BLaER1 (cell line): ENCODE results near the gene MYBPHL.

ENCODE experiments used
- H3K27ac ChIP-seq: shearing (Covaris generic); formaldehyde crosslinking; 2 replicates; pipeline ENCODE4 v1.8.1; 2022
- H3K27me3 ChIP-seq: shearing (Covaris generic); formaldehyde crosslinking; 2 replicates; pipeline ENCODE4 v1.8.1; 2022
- H3K36me3 ChIP-seq: shearing (Covaris generic); formaldehyde crosslinking; 2 replicates; pipeline ENCODE4 v1.8.1; 2022
- H3K4me1 ChIP-seq: shearing (Covaris generic); formaldehyde crosslinking; 2 replicates; pipeline ENCODE4 v1.8.1; 2022
- H3K4me2 ChIP-seq: shearing (Covaris generic); formaldehyde crosslinking; 2 replicates; pipeline ENCODE4 v1.8.1; 2022
- H3K4me3 ChIP-seq: shearing (Covaris generic); formaldehyde crosslinking; 2 replicates; pipeline ENCODE4 v1.8.1; 2022
- H3K9ac ChIP-seq: shearing (Covaris generic); formaldehyde crosslinking; 2 replicates; pipeline ENCODE4 v1.8.1; 2022
- H3K9me3 ChIP-seq: shearing (Covaris generic); formaldehyde crosslinking; 2 replicates; pipeline ENCODE4 v1.8.1; 2022
- H4K20me1 ChIP-seq: shearing (Covaris generic); formaldehyde crosslinking; 2 replicates; pipeline ENCODE4 v1.8.1; 2022
- Cebpa-rat ChIP-seq: shearing (Covaris generic); IDR thresholded peaks from 2 replicates; pipeline ENCODE4 v1.8.1; 2022

MYBPHL gene

GRCh38 chr1:109248444-109248796, 58.4 kb downstream of the MYBPHL start:
- TF ChIP-seq Cebpa-rat, result no peak
- Histone ChIP-seq H3K4me2 (peak overlapping the region; percentile 97; the same call in 1 of the 2 replicates), H3K9ac (no peak overlapping the region), H3K27me3 (no peaks in the 10 kb centered on the region), H3K4me1 (peaks cover 53% of the 10 kb centered on the region), H4K20me1 (peaks cover 7% of the 10 kb centered on the region; the same call in 1 of the 2 replicates), H3K36me3 (peaks cover 17% of the 10 kb centered on the region), H3K4me3 (no peak overlapping the region), H3K9me3 (no peaks in the 10 kb centered on the region), H3K27ac (no peak overlapping the region)

GRCh38 chr1:109247401-109248365, 59.1 kb downstream of the MYBPHL start:
- no peak for TF ChIP-seq Cebpa-rat
- Histone ChIP-seq H3K36me3 (peaks cover 16% of the 10 kb centered on the region), H3K4me1 (peaks cover 46% of the 10 kb centered on the region), H3K27ac (no peak overlapping the region), H3K4me2 (peak overlapping the region; percentile 64), H3K4me3 (no peak overlapping the region), H3K9ac (no peak overlapping the region), H3K27me3 (no peaks in the 10 kb centered on the region), H4K20me1 (peaks cover 7% of the 10 kb centered on the region; the same call in 1 of the 2 replicates), H3K9me3 (no peaks in the 10 kb centered on the region)

- no peak overlapping the region for H3K4me3 ChIP-seq
- peaks cover 7% of the 10 kb centered on the region; the same call in 1 of the 2 replicates for H4K20me1 ChIP-seq
- peaks cover 1% of the 10 kb centered on the region; the same call in 1 of the 2 replicates for H3K36me3 ChIP-seq
- no peak overlapping the region for H3K9ac ChIP-seq
- peaks cover 8% of the 10 kb centered on the region; the same call in 1 of the 2 replicates for H3K27me3 ChIP-seq
- H3K4me2 ChIP-seq, result peak overlapping the region; percentile 64; the same call in 1 of the 2 replicates
- H3K9me3 ChIP-seq, result no peaks in the 10 kb centered on the region
- H3K27ac ChIP-seq, result no peak overlapping the region
- no peak for TF ChIP-seq Cebpa-rat
- H3K4me1 ChIP-seq, result peaks cover 44% of the 10 kb centered on the region
Observed at GRCh38 chr1:109246141-109246551, 60.7 kb downstream of the MYBPHL start.

- Histone ChIP-seq H3K36me3 (peaks cover 13% of the 10 kb centered on the region), H3K4me1 (peaks cover 37% of the 10 kb centered on the region), H3K4me2 (no peak overlapping the region), H3K4me3 (no peak overlapping the region), H3K9me3 (no peaks in the 10 kb centered on the region), H3K27ac (no peak overlapping the region), H4K20me1 (peaks cover 19% of the 10 kb centered on the region), H3K27me3 (peaks cover 9% of the 10 kb centered on the region; the same call in 1 of the 2 replicates), H3K9ac (no peak overlapping the region)
- no peak for TF ChIP-seq Cebpa-rat
Observed at GRCh38 chr1:109243860-109244552, 62.8 kb downstream of the MYBPHL start.

GRCh38 chr1:109243221-109243620, 63.6 kb downstream of the MYBPHL start:
- no peak overlapping the region for H3K27ac ChIP-seq
- TF ChIP-seq Cebpa-rat, result no peak
- H3K36me3 ChIP-seq, result peaks cover 21% of the 10 kb centered on the region

GRCh38 chr1:109242387-109242786, 64.4 kb downstream of the MYBPHL start:
- no peak overlapping the region for H3K27ac ChIP-seq
- no peak overlapping the region for H3K9ac ChIP-seq
- H3K9me3 ChIP-seq, result no peaks in the 10 kb centered on the region
- TF ChIP-seq Cebpa-rat, result no peak
- peaks cover 29% of the 10 kb centered on the region for H3K36me3 ChIP-seq
- H3K4me3 ChIP-seq, result no peak overlapping the region
- peaks cover 9% of the 10 kb centered on the region; the same call in 1 of the 2 replicates for H3K27me3 ChIP-seq
- peaks cover 25% of the 10 kb centered on the region for H4K20me1 ChIP-seq
- H3K4me2 ChIP-seq, result no peak overlapping the region
- peaks cover 21% of the 10 kb centered on the region for H3K4me1 ChIP-seq

More at GRCh38 chr1:109243221-109243620, 63.6 kb downstream of the MYBPHL start:
- no peak overlapping the region for H3K9ac ChIP-seq
- H3K27me3 ChIP-seq, result peaks cover 9% of the 10 kb centered on the region; the same call in 1 of the 2 replicates
- H3K4me1 ChIP-seq, result peaks cover 29% of the 10 kb centered on the region
- no peak overlapping the region for H3K4me3 ChIP-seq
- no peaks in the 10 kb centered on the region for H3K9me3 ChIP-seq
- peaks cover 25% of the 10 kb centered on the region for H4K20me1 ChIP-seq
- H3K4me2 ChIP-seq, result no peak overlapping the region
